A673 (cell line): ENCODE measurements around the gene RAB36.

Source experiments
- EZH2 ChIP-seq: fragments of 200-600 bp; sonication (generic); IDR thresholded peaks from 2 replicates; pipeline ENCODE4 v1.6.1; 2017; ENCODE audit warnings: borderline replicate concordance, low read depth, mild to moderate bottlenecking, mixed read lengths, antibody characterized with exemption, low read length; ENCODE audit not compliant: poor library complexity, severe bottlenecking
- TF ChIP-seq, protein P1 (sequence below): fragments of 300-800, 200-600 bp; sonication (generic); conservative IDR thresholded peaks from 2 replicates; pipeline ENCODE4 v1.5.1; 2017; ENCODE audit warnings: low read depth, mild to moderate bottlenecking, antibody characterized with exemption, low read length, moderate library complexity, mixed read lengths

DNA sequence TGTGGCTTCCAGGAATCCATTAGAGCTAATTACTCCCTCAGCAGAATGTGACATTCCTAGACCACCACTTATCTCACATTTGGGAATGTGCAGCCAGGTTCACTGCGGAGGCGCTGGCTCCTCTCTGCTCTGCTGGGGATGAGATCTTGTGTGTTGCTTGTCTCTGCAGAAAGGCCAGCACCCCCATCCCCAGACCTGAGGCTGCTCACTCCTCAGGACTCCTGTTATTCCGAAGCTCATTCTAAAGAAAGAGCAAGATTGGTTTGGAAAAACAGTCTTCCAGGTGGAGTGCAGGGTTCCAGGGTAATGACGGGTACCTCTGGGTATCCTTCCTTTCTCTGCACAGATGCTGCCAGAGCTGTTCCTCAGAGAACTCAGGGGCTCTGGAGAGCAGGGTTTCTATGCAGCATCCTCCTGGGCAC, 24.3 kb upstream of the RAB36 start:
- TF ChIP-seq EZH2 = no peak
- TF ChIP-seq, protein P1, sequence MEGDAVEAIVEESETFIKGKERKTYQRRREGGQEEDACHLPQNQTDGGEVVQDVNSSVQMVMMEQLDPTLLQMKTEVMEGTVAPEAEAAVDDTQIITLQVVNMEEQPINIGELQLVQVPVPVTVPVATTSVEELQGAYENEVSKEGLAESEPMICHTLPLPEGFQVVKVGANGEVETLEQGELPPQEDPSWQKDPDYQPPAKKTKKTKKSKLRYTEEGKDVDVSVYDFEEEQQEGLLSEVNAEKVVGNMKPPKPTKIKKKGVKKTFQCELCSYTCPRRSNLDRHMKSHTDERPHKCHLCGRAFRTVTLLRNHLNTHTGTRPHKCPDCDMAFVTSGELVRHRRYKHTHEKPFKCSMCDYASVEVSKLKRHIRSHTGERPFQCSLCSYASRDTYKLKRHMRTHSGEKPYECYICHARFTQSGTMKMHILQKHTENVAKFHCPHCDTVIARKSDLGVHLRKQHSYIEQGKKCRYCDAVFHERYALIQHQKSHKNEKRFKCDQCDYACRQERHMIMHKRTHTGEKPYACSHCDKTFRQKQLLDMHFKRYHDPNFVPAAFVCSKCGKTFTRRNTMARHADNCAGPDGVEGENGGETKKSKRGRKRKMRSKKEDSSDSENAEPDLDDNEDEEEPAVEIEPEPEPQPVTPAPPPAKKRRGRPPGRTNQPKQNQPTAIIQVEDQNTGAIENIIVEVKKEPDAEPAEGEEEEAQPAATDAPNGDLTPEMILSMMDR = no peak
